HepG2 (cell line): Measurements from ENCODE around the gene SPNS3. TPM values are rescaled to one million over a fixed set of nuclear protein-coding genes. Genes with fewer than 3 reads are reported as not detected.

Source experiments
- ATAC-seq: fragments of 200-7000 bp; cut with Tn5 transposase; 3 replicates; pipeline ENCODE4 v1.9.1; 2020; ENCODE audit warnings: mild to moderate bottlenecking, moderate library complexity
- BruUV-seq: library from RNA; stranded (reverse); fragments of 400-500 nt; replicated peaks from 2 replicates; lab custom pipeline; 2021; lab: Mats Ljungman, UMichigan
- CTCF ChIA-PET: fragments of 300-600 bp; formaldehyde crosslinking; extraction: SDS; loops from one replicate; lab custom pipeline; 2021; ENCODE audit warnings: low total read pairs, inconsistent platforms, low intra/inter-chr PET ratio; lab: Yijun Ruan, JAX
- POLR2A ChIA-PET: fragments of 350-600 bp; sonication (Branson Sonifier 250); formaldehyde crosslinking; loops from one replicate; lab custom pipeline; 2020; ENCODE audit warnings: antibody characterized with exemption, inconsistent platforms; lab: Yijun Ruan, JAX
- DNase-seq: peaks from one replicate; pipeline ENCODE4 v3.0.0-alpha.2; 2015; ENCODE audit warnings: low spot score
- FAIRE-seq: peaks from 3 replicates; lab custom pipeline; 2011; peaks lifted over from hg19 to GRCh38; lab: Jason Lieb, UNC
- H2AFZ ChIP-seq: one replicate; pipeline ENCODE4 v1.6.1; 2011; ENCODE audit warnings: low read length, inconsistent platforms
- H3K27ac ChIP-seq: fragments of 300-600 bp; 3 replicates; pipeline ENCODE4 v1.8.0; 2011; ENCODE audit warnings: mixed run types, mild to moderate bottlenecking, mixed read lengths, low read length, inconsistent platforms; ENCODE audit not compliant: insufficient read depth; ENCODE audit errors: extremely low read length
- H3K27me3 ChIP-seq, 2 experiments: fragments of 200-600 bp in 1 of 2; 2 replicates in 1 of 2; 3 replicates in 1 of 2; pipeline versions ENCODE4 v1.6.0 to v1.8.0; 2011; ENCODE audit warnings: low read length in 2 of 2, mild to moderate bottlenecking in 2 of 2, moderate library complexity in 2 of 2, inconsistent platforms in 1 of 2; ENCODE audit not compliant: insufficient read depth in 2 of 2, control insufficient read depth in 1 of 2
- H3K36me3 ChIP-seq, 2 experiments: fragments of 200-600 bp in 1 of 2; replicated peaks in 1 of 2; 2 replicates in 1 of 2; 3 replicates in 1 of 2; pipeline versions ENCODE4 v1.5.1 to v1.8.0; 2011; ENCODE audit warnings: low read length in 2 of 2, inconsistent platforms in 1 of 2; ENCODE audit not compliant: insufficient read depth in 2 of 2, control insufficient read depth in 1 of 2
- H3K4me1 ChIP-seq: 2 replicates; pipeline ENCODE4 v1.5.1; 2012; ENCODE audit warnings: low read length, inconsistent platforms; ENCODE audit not compliant: insufficient read depth
- H3K4me2 ChIP-seq: 2 replicates; pipeline ENCODE4 v1.6.0; 2011; ENCODE audit warnings: low read depth, low read length, inconsistent platforms
- H3K4me3 ChIP-seq, 3 experiments: fragments of 200-600 bp in 1 of 3; sonication (generic), shearing (Covaris generic) in 1 of 3; replicated peaks in 1 of 3; 2 replicates each; pipeline ENCODE4 v1.5.1; 2011 to 2016; ENCODE audit warnings: low read length in 3 of 3, inconsistent platforms in 2 of 3, low read depth in 2 of 3, mild to moderate bottlenecking in 2 of 3, control low read depth in 1 of 3, mixed read lengths in 1 of 3; ENCODE audit not compliant: insufficient read depth in 1 of 3
- H3K79me2 ChIP-seq: one replicate; pipeline ENCODE4 v1.6.1; 2011; ENCODE audit warnings: low read length, inconsistent platforms; ENCODE audit not compliant: insufficient read depth
- H3K9ac ChIP-seq: 2 replicates; pipeline ENCODE4 v1.6.0; 2011; ENCODE audit warnings: mild to moderate bottlenecking, low read depth, low read length, inconsistent platforms; ENCODE audit not compliant: insufficient read depth
- H3K9me3 ChIP-seq: 2 replicates; pipeline ENCODE4 v1.5.1; 2012; ENCODE audit warnings: mild to moderate bottlenecking, low read length
- H4K20me1 ChIP-seq: 2 replicates; pipeline ENCODE4 v1.6.0; 2011; ENCODE audit warnings: inconsistent platforms, mild to moderate bottlenecking, low read length, moderate library complexity; ENCODE audit not compliant: insufficient read depth
- HNF4G ChIP-seq, 2 experiments: sonication (generic) in 1 of 2; formaldehyde crosslinking in 1 of 2; IDR thresholded peaks; 2 replicates each; pipeline versions ENCODE4 v1.4.0 to v1.6.1; 2011 to 2020; ENCODE audit warnings: borderline replicate concordance in 2 of 2, low read depth in 2 of 2, mild to moderate bottlenecking in 2 of 2, low read length in 1 of 2, missing genetic modification reagents in 1 of 2, moderate library complexity in 1 of 2
- HOXA7 ChIP-seq: sonication (generic); formaldehyde crosslinking; IDR thresholded peaks from 2 replicates; pipeline ENCODE4 v1.8.1; 2022; ENCODE audit warnings: mild to moderate bottlenecking, missing genetic modification reagents, moderate library complexity
- MED8 ChIP-seq: sonication (generic); formaldehyde crosslinking; IDR thresholded peaks from 2 replicates; pipeline ENCODE4 v1.8.1; 2023; ENCODE audit warnings: mild to moderate bottlenecking, missing genetic modification reagents; ENCODE audit not compliant: insufficient replicate concordance
- TMF1 ChIP-seq: sonication (generic); formaldehyde crosslinking; IDR thresholded peaks from 2 replicates; pipeline ENCODE4 v1.8.1; 2022; ENCODE audit warnings: low read depth, missing genetic modification reagents
- ZNF33A ChIP-seq: sonication (generic); formaldehyde crosslinking; IDR thresholded peaks from 2 replicates; pipeline ENCODE4 v1.5.1; 2020; ENCODE audit warnings: missing genetic modification reagents, mild to moderate bottlenecking, moderate library complexity, borderline replicate concordance
- ZNF562 ChIP-seq: sonication (generic); formaldehyde crosslinking; IDR thresholded peaks from 2 replicates; pipeline ENCODE4 v1.8.0; 2022; ENCODE audit warnings: missing genetic modification reagents, borderline replicate concordance
- ZNF570 ChIP-seq: sonication (generic); formaldehyde crosslinking; IDR thresholded peaks from 2 replicates; pipeline ENCODE4 v1.4.0; 2020; ENCODE audit warnings: mild to moderate bottlenecking, missing genetic modification reagents, borderline replicate concordance
- ZNF749 ChIP-seq: sonication (generic); formaldehyde crosslinking; IDR thresholded peaks from 2 replicates; pipeline ENCODE4 v1.8.0; 2022; ENCODE audit warnings: mild to moderate bottlenecking, missing genetic modification reagents, moderate library complexity, borderline replicate concordance
- ZNF75D ChIP-seq: sonication (generic); formaldehyde crosslinking; IDR thresholded peaks from 2 replicates; pipeline ENCODE4 v1.8.1; 2023; ENCODE audit warnings: missing genetic modification reagents, mild to moderate bottlenecking, borderline replicate concordance
- ZNF768 ChIP-seq: sonication (generic); formaldehyde crosslinking; IDR thresholded peaks from 2 replicates; pipeline ENCODE4 v1.4.0; 2020; ENCODE audit warnings: missing genetic modification reagents
- WGBS: methylation state at CpG from one replicate; pipeline ENCODE4 v1.1.6; 2017; ENCODE audit warnings: low lambda C conversion rate; 5-methylcytosine and 5-hydroxymethylcytosine counted together
- in situ Hi-C: cut with HindIII; loops from 2 replicates; pipeline ENCODE4 v1.10.0; 2017; ENCODE audit warnings: low pct_unique_long_range_greater_than_20kb; ENCODE audit not compliant: extremely low pct_ligation_motif_present
- intact Hi-C: fragments of 100-400 bp; cut with micrococcal nuclease; formaldehyde crosslinking; loops from one replicate; pipeline ENCODE4 v1.10.0; 2022; ENCODE audit not compliant: unreplicated experiment
- polyA plus RNA-seq, 8 experiments: library from polyadenylated mRNA; depleted of rRNA in 3 of 8; stranded (reverse) in 7 of 8; unstranded in 1 of 8; fragments of >200 nt; fragmentation: Illumina TruSeq in 4 of 8; extraction: Trizol in 4 of 8; gene quantifications; 2 replicates each; pipeline versions ENCODE4 v1.2.1 to v1.2.3, GENCODE V29; 2011 to 2016; ENCODE audit warnings: low read depth in 4 of 8, missing spikeins in 1 of 8, mixed read lengths in 1 of 8; ENCODE audit not compliant: insufficient read depth in 1 of 8
- total RNA-seq, 5 experiments: library from RNA; depleted of rRNA; stranded (reverse); fragments of >200 nt; fragmentation: Illumina TruSeq; extraction: Trizol; gene quantifications; 2 replicates each; pipeline ENCODE4 v1.2.3, GENCODE V29; 2016; ENCODE audit warnings: low read depth in 1 of 5
- TF ChIP-seq, protein P1 (sequence below): sonication (generic); formaldehyde crosslinking; IDR thresholded peaks from 2 replicates; pipeline ENCODE4 v1.4.0; 2020; ENCODE audit warnings: mild to moderate bottlenecking, missing genetic modification reagents
- TF ChIP-seq, protein P2 (sequence below): sonication (generic); formaldehyde crosslinking; IDR thresholded peaks from 2 replicates; pipeline ENCODE4 v1.5.0; 2020; ENCODE audit warnings: missing genetic modification reagents, mild to moderate bottlenecking, borderline replicate concordance
- TF ChIP-seq, protein P3 (sequence below): sonication (generic); formaldehyde crosslinking; IDR thresholded peaks from 2 replicates; pipeline ENCODE4 v1.4.0; 2020; ENCODE audit warnings: missing genetic modification reagents, mild to moderate bottlenecking, borderline replicate concordance

Gene SPNS3
- total and polyA plus RNA-seq, 2 of the 13 experiments (the other 11 are each of a cell fraction or from before 2014, with no cell fraction given), result not detected

DNA sequence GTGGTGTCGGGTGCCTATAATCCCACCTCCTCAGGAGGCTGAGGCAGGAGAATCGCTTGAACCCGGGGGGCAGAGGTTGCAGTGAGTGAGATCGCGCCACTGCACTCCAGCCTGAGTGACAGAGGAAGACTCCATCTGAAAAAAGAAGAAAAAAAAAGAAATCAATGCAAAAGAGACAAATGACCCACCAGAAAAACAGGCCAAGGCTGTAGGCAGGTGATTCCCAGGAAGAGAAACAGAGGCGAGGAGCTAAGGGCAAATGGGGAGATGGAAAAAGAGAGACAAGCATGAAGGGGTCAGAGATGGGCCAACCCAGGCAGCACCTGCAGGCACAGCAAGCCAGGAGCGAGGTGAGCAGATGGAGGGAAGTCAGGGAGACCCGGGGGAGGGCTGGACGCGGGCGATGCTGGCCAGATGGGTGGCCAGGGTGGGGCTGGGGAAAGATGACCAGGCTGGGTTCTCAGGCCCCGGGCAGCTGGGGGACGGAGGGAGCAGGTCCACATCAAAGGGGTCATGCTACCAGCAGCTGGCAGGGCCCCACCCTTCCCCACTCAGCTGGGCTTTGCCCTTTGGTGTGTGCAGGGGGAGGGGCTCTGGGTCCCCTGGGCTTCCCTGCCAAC, 95.9 kb downstream of the SPNS3 start:
- Histone ChIP-seq H4K20me1 (no peaks in the 10 kb centered on the region), H3K9me3 (no peaks in the 10 kb centered on the region), H3K27me3 (peaks cover 6 to 58% of the 10 kb centered on the region in 2 experiments), H3K4me3 (no peak overlapping the region)
- no TSS peak for BruUV-seq
- 23% methylated on average over 11 of the region's 13 CpGs for WGBS
- POLR2A ChIA-PET, result no interaction called here
- TF ChIP-seq ZNF75D (CRISPR knock-in tag), result no peak
- TF ChIP-seq, protein P1, sequence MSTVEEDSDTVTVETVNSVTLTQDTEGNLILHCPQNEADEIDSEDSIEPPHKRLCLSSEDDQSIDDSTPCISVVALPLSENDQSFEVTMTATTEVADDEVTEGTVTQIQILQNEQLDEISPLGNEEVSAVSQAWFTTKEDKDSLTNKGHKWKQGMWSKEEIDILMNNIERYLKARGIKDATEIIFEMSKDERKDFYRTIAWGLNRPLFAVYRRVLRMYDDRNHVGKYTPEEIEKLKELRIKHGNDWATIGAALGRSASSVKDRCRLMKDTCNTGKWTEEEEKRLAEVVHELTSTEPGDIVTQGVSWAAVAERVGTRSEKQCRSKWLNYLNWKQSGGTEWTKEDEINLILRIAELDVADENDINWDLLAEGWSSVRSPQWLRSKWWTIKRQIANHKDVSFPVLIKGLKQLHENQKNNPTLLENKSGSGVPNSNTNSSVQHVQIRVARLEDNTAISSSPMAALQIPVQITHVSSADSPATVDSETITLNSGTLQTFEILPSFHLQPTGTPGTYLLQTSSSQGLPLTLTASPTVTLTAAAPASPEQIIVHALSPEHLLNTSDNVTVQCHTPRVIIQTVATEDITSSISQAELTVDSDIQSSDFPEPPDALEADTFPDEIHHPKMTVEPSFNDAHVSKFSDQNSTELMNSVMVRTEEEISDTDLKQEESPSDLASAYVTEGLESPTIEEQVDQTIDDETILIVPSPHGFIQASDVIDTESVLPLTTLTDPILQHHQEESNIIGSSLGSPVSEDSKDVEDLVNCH (CRISPR knock-in tag), result no peak
- TF ChIP-seq ZNF749 (CRISPR knock-in tag), result no peak
- TF ChIP-seq HOXA7, result no peak
- TF ChIP-seq, protein P2, sequence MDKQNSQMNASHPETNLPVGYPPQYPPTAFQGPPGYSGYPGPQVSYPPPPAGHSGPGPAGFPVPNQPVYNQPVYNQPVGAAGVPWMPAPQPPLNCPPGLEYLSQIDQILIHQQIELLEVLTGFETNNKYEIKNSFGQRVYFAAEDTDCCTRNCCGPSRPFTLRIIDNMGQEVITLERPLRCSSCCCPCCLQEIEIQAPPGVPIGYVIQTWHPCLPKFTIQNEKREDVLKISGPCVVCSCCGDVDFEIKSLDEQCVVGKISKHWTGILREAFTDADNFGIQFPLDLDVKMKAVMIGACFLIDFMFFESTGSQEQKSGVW (CRISPR knock-in tag), result no peak
- no peak for TF ChIP-seq ZNF562 (CRISPR knock-in tag)
- TF ChIP-seq MED8 (CRISPR knock-in tag), result no peak
- TF ChIP-seq HNF4G (IDR thresholded peaks at IDR 0.05; ENCODE audit: borderline replicate concordance, low read depth, low read length), result no peak
- no peak for TF ChIP-seq HNF4G (CRISPR knock-in tag; IDR thresholded peaks at IDR 0.05; ENCODE audit: borderline replicate concordance, low read depth)
- no peak for TF ChIP-seq TMF1 (CRISPR knock-in tag)
- TF ChIP-seq ZNF768, result no peak
- TF ChIP-seq ZNF570 (CRISPR knock-in tag), result no peak
- TF ChIP-seq, protein P3, sequence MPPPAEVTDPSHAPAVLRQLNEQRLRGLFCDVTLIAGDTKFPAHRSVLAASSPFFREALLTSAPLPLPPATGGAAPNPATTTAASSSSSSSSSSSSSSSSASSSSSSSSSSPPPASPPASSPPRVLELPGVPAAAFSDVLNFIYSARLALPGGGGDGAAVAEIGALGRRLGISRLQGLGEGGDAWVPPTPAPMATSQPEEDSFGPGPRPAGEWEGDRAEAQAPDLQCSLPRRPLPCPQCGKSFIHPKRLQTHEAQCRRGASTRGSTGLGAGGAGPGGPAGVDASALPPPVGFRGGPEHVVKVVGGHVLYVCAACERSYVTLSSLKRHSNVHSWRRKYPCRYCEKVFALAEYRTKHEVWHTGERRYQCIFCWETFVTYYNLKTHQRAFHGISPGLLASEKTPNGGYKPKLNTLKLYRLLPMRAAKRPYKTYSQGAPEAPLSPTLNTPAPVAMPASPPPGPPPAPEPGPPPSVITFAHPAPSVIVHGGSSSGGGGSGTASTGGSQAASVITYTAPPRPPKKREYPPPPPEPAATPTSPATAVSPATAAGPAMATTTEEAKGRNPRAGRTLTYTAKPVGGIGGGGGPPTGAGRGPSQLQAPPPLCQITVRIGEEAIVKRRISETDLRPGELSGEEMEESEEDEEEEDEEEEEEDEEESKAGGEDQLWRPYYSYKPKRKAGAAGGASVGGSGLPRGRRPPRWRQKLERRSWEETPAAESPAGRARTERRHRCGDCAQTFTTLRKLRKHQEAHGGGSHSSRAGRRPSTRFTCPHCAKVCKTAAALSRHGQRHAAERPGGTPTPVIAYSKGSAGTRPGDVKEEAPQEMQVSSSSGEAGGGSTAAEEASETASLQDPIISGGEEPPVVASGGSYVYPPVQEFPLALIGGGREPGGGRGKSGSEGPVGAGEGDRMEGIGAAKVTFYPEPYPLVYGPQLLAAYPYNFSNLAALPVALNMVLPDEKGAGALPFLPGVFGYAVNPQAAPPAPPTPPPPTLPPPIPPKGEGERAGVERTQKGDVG (CRISPR knock-in tag), result no peak
- TF ChIP-seq ZNF33A (CRISPR knock-in tag), result no peak
- TF ChIP-seq, all 625 proteins: peak for 0
- no peaks in the 10 kb centered on the region for H3K79me2 ChIP-seq
- FAIRE-seq (no peak), DNase-seq (no peak), ATAC-seq (no peak)
- H3K4me2 ChIP-seq, result no peak overlapping the region
- no peak overlapping the region for H2AFZ ChIP-seq
- intact Hi-C loops, result loop anchor here (5.0 kb wide), 1 partner anchor 107 kb away; no protein-coding TSS in a partner anchor
- H3K4me1 ChIP-seq, result peaks cover 12% of the 10 kb centered on the region
- H3K27ac ChIP-seq, result no peak overlapping the region
- in situ Hi-C loops, result no loop called here
- CTCF ChIA-PET, result no interaction called here
- no peak overlapping the region for H3K9ac ChIP-seq
- H3K36me3 ChIP-seq, result no peaks in the 10 kb centered on the region
